Lung (tissue), 12 donors: Measurements from ENCODE around the gene BMP8B. TPM values are rescaled to one million over a fixed set of nuclear protein-coding genes. Genes with fewer than 3 reads are reported as not detected.
A peak's percentile ranks its signal among the peaks of the same experiment; 100 is the strongest.

Experiments
- ATAC-seq: fragments of 200-7000 bp; cut with Tn5 transposase; one replicate; pipeline ENCODE4 v1.9.1; 2020; ENCODE audit warnings: moderate number of reproducible peaks; ENCODE audit not compliant: insufficient read depth, low FRiP score
- DNase-seq, 3 donors: peaks; one replicate each; pipeline ENCODE4 v3.0.0-alpha.2; 2013 to 2017
- H3K27ac ChIP-seq, 2 donors: one replicate each; pipeline ENCODE4 v1.5.1; 2013; ENCODE audit warnings: mild to moderate bottlenecking in 2 of 2, moderate library complexity in 2 of 2, control low read depth in 1 of 2, inconsistent platforms in 1 of 2, low read depth in 1 of 2, low read length in 1 of 2
- H3K27me3 ChIP-seq, 3 donors: one replicate each; pipeline ENCODE4 v1.5.1; 2013; ENCODE audit warnings: low read length in 2 of 3; ENCODE audit not compliant: control insufficient read depth in 3 of 3, insufficient read depth in 3 of 3
- H3K36me3 ChIP-seq, 4 donors: one replicate each; pipeline ENCODE4 v1.5.1; 2013; ENCODE audit warnings: low read length in 4 of 4, mild to moderate bottlenecking in 1 of 4, moderate library complexity in 1 of 4; ENCODE audit not compliant: control insufficient read depth in 4 of 4, insufficient read depth in 4 of 4
- H3K4me1 ChIP-seq, 5 donors: one replicate each; pipeline ENCODE4 v1.5.1; 2013; ENCODE audit warnings: low read length in 5 of 5, mild to moderate bottlenecking in 2 of 5, moderate library complexity in 1 of 5; ENCODE audit not compliant: control insufficient read depth in 5 of 5, insufficient read depth in 5 of 5
- H3K4me3 ChIP-seq: one replicate; pipeline ENCODE4 v1.5.1; 2013; ENCODE audit warnings: mild to moderate bottlenecking, control low read depth, moderate library complexity
- H3K9ac ChIP-seq, 2 donors: one replicate each; pipeline ENCODE4 v1.5.1; 2013; ENCODE audit warnings: low read length in 2 of 2, control low read depth in 1 of 2; ENCODE audit not compliant: insufficient read depth in 1 of 2
- H3K9me3 ChIP-seq, 4 donors: one replicate each; pipeline ENCODE4 v1.5.1; 2013; ENCODE audit warnings: low read length in 3 of 4, mild to moderate bottlenecking in 1 of 4, moderate library complexity in 1 of 4; ENCODE audit not compliant: control insufficient read depth in 4 of 4, insufficient read depth in 3 of 4
- WGBS, 2 donors: extraction: QIAGEN DNeasy Blood & Tissue Kit; methylation state at CpG; one replicate each; pipeline ENCODE4 v1.1.7; 2013; 5-methylcytosine and 5-hydroxymethylcytosine counted together
- polyA plus RNA-seq, 2 donors: library from polyadenylated mRNA; stranded (reverse); fragments of 200-250 nt; gene quantifications; one replicate each; pipeline ENCODE4 v1.2.1, GENCODE V29; 2013
- total RNA-seq, 2 donors: library from RNA; depleted of rRNA in 1 of 2; stranded (reverse); fragments of >200 nt in 1 of 2; gene quantifications; one replicate each; pipeline ENCODE4 v1.2.1, GENCODE V29; 2014 to 2021
- TF ChIP-seq, protein P1 (sequence below): IDR thresholded peaks from 2 replicates; pipeline ENCODE4 v1.5.1; 2012; ENCODE audit warnings: mild to moderate bottlenecking; ENCODE audit errors: control extremely low read depth, extremely low read depth
- donor health status: control.
- donor health status: control.
- donor health status: Bipolar disorder and iron deficiency.
- donor health status: healthy.
- donor health status: DM: yes; HTN: yes; CAD: no.

Gene BMP8B
- total and polyA plus RNA-seq, 4 donors, result 0.63 to 4.9 (median 0.90) TPM

GRCh38 chr1:39720094-39720999, 68.3 kb downstream of the BMP8B start:
- Histone ChIP-seq H3K4me1 (no peaks in the 10 kb centered on the region), H3K9me3 (no peaks in the 10 kb centered on the region), H3K27ac (no peak overlapping the region), H3K27me3 (peaks cover 0 to 37% (median 31%) of the 10 kb centered on the region in 3 donors), H3K9ac (no peak overlapping the region), H3K36me3 (no peaks in the 10 kb centered on the region), H3K4me3 (no peak overlapping the region)
- ATAC-seq (peak; percentile 62), DNase-seq (peak in 2 of 3 donors; percentile 85)
- TF ChIP-seq, protein P1, sequence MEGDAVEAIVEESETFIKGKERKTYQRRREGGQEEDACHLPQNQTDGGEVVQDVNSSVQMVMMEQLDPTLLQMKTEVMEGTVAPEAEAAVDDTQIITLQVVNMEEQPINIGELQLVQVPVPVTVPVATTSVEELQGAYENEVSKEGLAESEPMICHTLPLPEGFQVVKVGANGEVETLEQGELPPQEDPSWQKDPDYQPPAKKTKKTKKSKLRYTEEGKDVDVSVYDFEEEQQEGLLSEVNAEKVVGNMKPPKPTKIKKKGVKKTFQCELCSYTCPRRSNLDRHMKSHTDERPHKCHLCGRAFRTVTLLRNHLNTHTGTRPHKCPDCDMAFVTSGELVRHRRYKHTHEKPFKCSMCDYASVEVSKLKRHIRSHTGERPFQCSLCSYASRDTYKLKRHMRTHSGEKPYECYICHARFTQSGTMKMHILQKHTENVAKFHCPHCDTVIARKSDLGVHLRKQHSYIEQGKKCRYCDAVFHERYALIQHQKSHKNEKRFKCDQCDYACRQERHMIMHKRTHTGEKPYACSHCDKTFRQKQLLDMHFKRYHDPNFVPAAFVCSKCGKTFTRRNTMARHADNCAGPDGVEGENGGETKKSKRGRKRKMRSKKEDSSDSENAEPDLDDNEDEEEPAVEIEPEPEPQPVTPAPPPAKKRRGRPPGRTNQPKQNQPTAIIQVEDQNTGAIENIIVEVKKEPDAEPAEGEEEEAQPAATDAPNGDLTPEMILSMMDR, result peak; percentile 69
- 38 to 50% methylated on average over 7 of the region's 7 CpGs for WGBS, 2 donors

- H3K4me3 ChIP-seq, result no peak overlapping the region
- no peaks in the 10 kb centered on the region for H3K9me3 ChIP-seq
- WGBS, 2 donors, result 43 to 50% methylated on average over 6 of the region's 6 CpGs
- no peak overlapping the region for H3K27ac ChIP-seq
- ATAC-seq (no peak), DNase-seq (no peak)
- no peak overlapping the region for H3K9ac ChIP-seq
- H3K4me1 ChIP-seq, result no peaks in the 10 kb centered on the region
- peaks cover 0 to 31% (median 30%) of the 10 kb centered on the region in 3 donors for H3K27me3 ChIP-seq
- TF ChIP-seq, protein P1, result no peak
- H3K36me3 ChIP-seq, result no peaks in the 10 kb centered on the region
These were observed 70.9 kb downstream of the BMP8B start for GRCh38 chr1:39717809-39718208.

GRCh38 chr1:39713557-39713956, 75.1 kb downstream of the BMP8B start:
- no peaks in the 10 kb centered on the region for H3K36me3 ChIP-seq
- H3K4me1 ChIP-seq, result no peaks in the 10 kb centered on the region
- no peak overlapping the region for H3K4me3 ChIP-seq
- 94 to 96% methylated on average over 5 of the region's 5 CpGs for WGBS, 2 donors
- no peaks in the 10 kb centered on the region for H3K9me3 ChIP-seq
- no peak for DNase-seq
- no peak for ATAC-seq
- no peak overlapping the region for H3K27ac ChIP-seq
- TF ChIP-seq, protein P1, result no peak
- H3K9ac ChIP-seq, result no peak overlapping the region
- peaks cover 0 to 23% (median 22%) of the 10 kb centered on the region in 3 donors for H3K27me3 ChIP-seq
